K562 (cell line): Measurements from ENCODE around the gene MAMDC2. TPM values are rescaled to one million over a fixed set of nuclear protein-coding genes. Genes with fewer than 3 reads are reported as not detected.

Experiments
- ATAC-seq: fragments of 200-7000 bp; cut with Tn5 transposase; 3 replicates; pipeline ENCODE4 v1.9.1; 2020; ENCODE audit warnings: moderate library complexity
- BruUV-seq: library from RNA; stranded (reverse); fragments of 400-500 nt; replicated peaks from 2 replicates; lab custom pipeline; 2021; lab: Mats Ljungman, UMichigan
- CTCF ChIA-PET: fragments of 300-600 bp; formaldehyde crosslinking; extraction: SDS; loops from one replicate; lab custom pipeline; 2021; ENCODE audit warnings: low intra/inter-chr PET ratio; lab: Yijun Ruan, JAX
- POLR2A ChIA-PET: fragments of 300-600, 350-650 bp; sonication (Branson Sonifier 250); formaldehyde crosslinking; extraction: SDS; loops from one replicate; lab custom pipeline; 2021; ENCODE audit warnings: antibody characterized with exemption, inconsistent platforms; lab: Yijun Ruan, JAX
- DNase-seq, 4 experiments: peaks; one replicate each; pipeline versions ENCODE4 v3.0.0 to v3.0.0-alpha.2; 2011 to 2018; ENCODE audit warnings: low spot score in 3 of 4, mixed read lengths in 3 of 4; ENCODE audit errors: extremely low read depth in 1 of 4
- FAIRE-seq: peaks from 2 replicates; lab custom pipeline; 2011; peaks lifted over from hg19 to GRCh38; lab: Jason Lieb, UNC
- H2AFZ ChIP-seq: 2 replicates; pipeline ENCODE4 v1.6.0; 2011; ENCODE audit warnings: low read depth, low read length, control low read depth, inconsistent platforms
- H3K27ac ChIP-seq: fragments of 200-600 bp; 3 replicates; pipeline ENCODE4 v1.8.0; 2011; ENCODE audit warnings: low read depth, mild to moderate bottlenecking, control low read depth, inconsistent platforms, low read length, moderate library complexity, mixed read lengths; ENCODE audit errors: extremely low read depth
- H3K27me3 ChIP-seq, 2 experiments: fragments of 300-600 bp in 1 of 2; 2 replicates in 1 of 2; 3 replicates in 1 of 2; pipeline versions ENCODE4 v1.6.0 to v1.8.0; 2011; ENCODE audit warnings: inconsistent platforms in 2 of 2, low read length in 2 of 2, mild to moderate bottlenecking in 1 of 2, mixed read lengths in 1 of 2, moderate library complexity in 1 of 2; ENCODE audit not compliant: control insufficient read depth in 2 of 2, insufficient read depth in 2 of 2
- H3K36me3 ChIP-seq: fragments of 300-600 bp; 3 replicates; pipeline ENCODE4 v1.8.0; 2011; ENCODE audit warnings: mild to moderate bottlenecking, low read length, inconsistent platforms; ENCODE audit not compliant: control insufficient read depth, insufficient read depth
- H3K4me1 ChIP-seq, 2 experiments: fragments of 200-600 bp in 1 of 2; replicated peaks in 1 of 2; 2 replicates in 1 of 2; 3 replicates in 1 of 2; pipeline versions ENCODE4 v1.5.1 to v1.8.0; 2011; ENCODE audit warnings: inconsistent platforms in 2 of 2, low read length in 2 of 2, mild to moderate bottlenecking in 1 of 2, mixed read lengths in 1 of 2, moderate library complexity in 1 of 2; ENCODE audit not compliant: control insufficient read depth in 2 of 2, insufficient read depth in 2 of 2
- H3K4me2 ChIP-seq: 2 replicates; pipeline ENCODE4 v1.6.1; 2011; ENCODE audit warnings: low read length, control low read depth, inconsistent platforms, mixed read lengths; ENCODE audit not compliant: insufficient read depth
- H3K4me3 ChIP-seq: fragments of 200-600 bp; sonication (generic), shearing (Covaris generic); 2 replicates; pipeline ENCODE4 v1.5.1; 2016; ENCODE audit warnings: control low read depth, inconsistent platforms
- H3K79me2 ChIP-seq: fragments of 200-600 bp; 3 replicates; pipeline ENCODE4 v1.8.0; 2011; ENCODE audit warnings: low read length, inconsistent platforms; ENCODE audit not compliant: control insufficient read depth, insufficient read depth
- H3K9ac ChIP-seq, 2 experiments: 2 replicates each; pipeline versions ENCODE4 v1.6.0 to v1.6.1; 2011; ENCODE audit warnings: low read depth in 2 of 2, low read length in 2 of 2, control low read depth in 1 of 2, inconsistent platforms in 1 of 2, mild to moderate bottlenecking in 1 of 2, mixed read lengths in 1 of 2; ENCODE audit not compliant: insufficient read depth in 1 of 2
- H3K9me1 ChIP-seq: one replicate; pipeline ENCODE4 v1.6.0; 2011; ENCODE audit warnings: inconsistent platforms, mild to moderate bottlenecking, low read length, moderate library complexity; ENCODE audit not compliant: control insufficient read depth, insufficient read depth
- H3K9me3 ChIP-seq: replicated peaks from 2 replicates; pipeline ENCODE4 v1.5.1; 2011; ENCODE audit warnings: low read depth, low read length, inconsistent platforms; ENCODE audit not compliant: control insufficient read depth, insufficient read depth
- H4K20me1 ChIP-seq: replicated peaks from 2 replicates; pipeline ENCODE4 v1.6.1; 2011; ENCODE audit warnings: low read length, inconsistent platforms, mixed read lengths; ENCODE audit not compliant: control insufficient read depth, insufficient read depth
- HMG20A ChIP-seq: fragments of 450-650 bp; formaldehyde crosslinking; conservative IDR thresholded peaks from 2 replicates; pipeline ENCODE4 v1.4.0; 2020; ENCODE audit warnings: mild to moderate bottlenecking, mixed read lengths
- KAT8 ChIP-seq: fragments of 450-650 bp; IDR thresholded peaks from 2 replicates; pipeline ENCODE4 v1.6.1; 2016; ENCODE audit warnings: low read depth, mild to moderate bottlenecking
- RAD21 ChIP-seq, 2 experiments: fragments of 250-450 bp in 1 of 2; fragments of 450-650 bp in 1 of 2; sonication (Bioruptor Pico) in 1 of 2; formaldehyde crosslinking in 1 of 2; IDR thresholded peaks in 1 of 2; conservative IDR thresholded peaks in 1 of 2; 2 replicates each; pipeline versions ENCODE4 v1.4.0 to v1.8.0; 2020 to 2022; ENCODE audit warnings: mild to moderate bottlenecking in 2 of 2, moderate library complexity in 1 of 2
- SNIP1 ChIP-seq: fragments of 450-650 bp; IDR thresholded peaks from 2 replicates; pipeline ENCODE4 v1.7.1; 2017; ENCODE audit warnings: low read depth, mild to moderate bottlenecking
- WGBS: fragments of 100-300 bp; shearing (Covaris generic); methylation state at CpG from one replicate; pipeline ENCODE4 v1.1.6; 2016; ENCODE audit warnings: low coverage, mixed read lengths; ENCODE audit not compliant: insufficient coverage; ENCODE audit errors: missing lambda C conversion rate; 5-methylcytosine and 5-hydroxymethylcytosine counted together
- in situ Hi-C: fragments of 300-500 bp; cut with MboI; formaldehyde crosslinking; loops from 4 replicates; pipeline ENCODE4 v1.15.0; 2018; ENCODE audit warnings: inconsistent platforms, mixed read lengths
- intact Hi-C: fragments of 100-400 bp; cut with micrococcal nuclease; formaldehyde crosslinking; loops from 2 replicates; pipeline ENCODE4 v1.14.2; 2022
- polyA plus RNA-seq, 8 experiments: library from polyadenylated mRNA; depleted of rRNA in 4 of 8; stranded (reverse) in 5 of 8; unstranded in 3 of 8; fragments of >200 nt; fragmentation: Nextera tagmentation in 2 of 8; fragmentation: Illumina TruSeq in 1 of 8; extraction: Ambion mirVana in 2 of 8; extraction: Trizol in 1 of 8; gene quantifications; 2 replicates each; pipeline versions ENCODE4 v1.2.1 to v1.2.3, GENCODE V29; 2011 to 2014; ENCODE audit warnings: inconsistent platforms in 1 of 8, missing spikeins in 1 of 8
- total RNA-seq, 7 experiments: library from RNA; depleted of rRNA in 6 of 7; stranded (reverse); fragments of >200 nt in 6 of 7; fragmentation: Illumina TruSeq in 2 of 7; extraction: Trizol in 2 of 7; gene quantifications; 2 replicates each; pipeline versions ENCODE4 v1.2.1 to v1.2.3, GENCODE V29; 2011 to 2021; ENCODE audit warnings: low replicate concordance in 1 of 7
- TF ChIP-seq, protein P1 (sequence below): fragments of 250-450 bp; sonication (Bioruptor Pico); IDR thresholded peaks from 2 replicates; pipeline ENCODE4 v1.8.0; 2022; ENCODE audit warnings: moderate library complexity, mild to moderate bottlenecking, inconsistent platforms

Gene MAMDC2
- total and polyA plus RNA-seq, 9 of the 15 experiments (the other 6 are each of a cell fraction or from before 2014, with no cell fraction given) = 0.01 to 0.03 TPM; not detected in 7

DNA sequence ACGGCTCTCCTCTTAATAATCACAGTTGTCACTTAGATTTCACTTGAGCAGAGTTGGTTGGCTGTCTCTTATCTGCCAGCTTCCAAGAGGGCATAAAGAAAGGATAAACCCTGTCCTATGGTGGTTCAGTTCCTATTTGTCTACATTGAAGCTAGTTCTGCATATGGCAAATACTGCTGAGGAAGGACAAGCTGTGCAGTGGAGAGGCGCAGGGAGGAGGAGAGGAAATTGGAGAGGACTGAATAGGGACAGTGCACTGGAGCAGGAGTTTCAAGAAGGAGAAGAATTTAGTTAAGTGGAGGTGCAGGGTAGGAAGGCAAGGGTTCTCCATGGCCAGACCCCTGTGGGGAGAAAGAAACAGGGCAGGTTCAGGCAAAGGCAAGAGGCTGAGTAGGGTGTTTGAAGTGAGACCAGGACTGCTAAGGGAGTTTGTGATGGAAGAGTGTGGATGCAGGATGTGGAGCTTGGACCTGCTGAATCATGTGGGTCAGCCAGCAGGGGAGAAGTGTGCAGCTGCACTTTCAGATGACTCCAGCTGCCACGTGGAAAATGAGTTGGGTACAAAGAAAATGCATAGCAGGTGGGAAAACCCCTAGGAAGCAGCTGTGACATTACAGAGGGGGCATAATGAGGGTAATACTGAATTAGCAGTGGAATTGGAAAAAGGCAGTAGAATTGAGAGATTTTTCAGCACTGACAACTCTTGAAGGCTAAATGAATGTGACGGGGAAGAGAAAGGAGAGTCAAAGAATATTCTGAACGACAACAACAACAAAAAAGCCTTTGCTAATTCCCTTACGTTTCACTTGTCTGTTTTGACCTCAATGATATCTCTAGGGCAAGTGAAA is 66.8 kb downstream of the MAMDC2 start:
- FAIRE-seq = no peak
- ATAC-seq = no peak
- Histone ChIP-seq H3K27me3 (no peaks in the 10 kb centered on the region), H2AFZ (no peak overlapping the region), H3K4me2 (no peak overlapping the region), H3K9me3 (no peaks in the 10 kb centered on the region), H3K4me3 (no peak overlapping the region), H3K4me1 (no peaks in the 10 kb centered on the region), H3K36me3 (no peaks in the 10 kb centered on the region), H3K79me2 (no peaks in the 10 kb centered on the region), H3K9me1 (no peaks in the 10 kb centered on the region), H4K20me1 (no peaks in the 10 kb centered on the region), H3K27ac (no peak overlapping the region), H3K9ac (no peak overlapping the region)
- 1% methylated on average over 6 of the region's 6 CpGs for WGBS
- no TSS peak for BruUV-seq
- TF ChIP-seq, protein P1, sequence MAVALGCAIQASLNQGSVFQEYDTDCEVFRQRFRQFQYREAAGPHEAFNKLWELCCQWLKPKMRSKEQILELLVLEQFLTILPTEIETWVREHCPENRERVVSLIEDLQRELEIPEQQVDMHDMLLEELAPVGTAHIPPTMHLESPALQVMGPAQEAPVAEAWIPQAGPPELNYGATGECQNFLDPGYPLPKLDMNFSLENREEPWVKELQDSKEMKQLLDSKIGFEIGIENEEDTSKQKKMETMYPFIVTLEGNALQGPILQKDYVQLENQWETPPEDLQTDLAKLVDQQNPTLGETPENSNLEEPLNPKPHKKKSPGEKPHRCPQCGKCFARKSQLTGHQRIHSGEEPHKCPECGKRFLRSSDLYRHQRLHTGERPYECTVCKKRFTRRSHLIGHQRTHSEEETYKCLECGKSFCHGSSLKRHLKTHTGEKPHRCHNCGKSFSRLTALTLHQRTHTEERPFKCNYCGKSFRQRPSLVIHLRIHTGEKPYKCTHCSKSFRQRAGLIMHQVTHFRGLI (CRISPR knock-in tag) = no peak
- TF ChIP-seq SNIP1 (no peak), HMG20A (CRISPR knock-in tag) (no peak), RAD21 (CRISPR knock-in tag; conservative IDR thresholded peaks at IDR 0.05 in 1 of 2, IDR thresholded peaks at IDR 0.05 in 1 of 2) (no peak), KAT8 (no peak)
- intact Hi-C loops = loop anchor here (2.0 kb wide), 1 partner anchor 138 kb away; no protein-coding TSS in a partner anchor
- in situ Hi-C loops = loop anchor here (10.0 to 25.0 kb wide), 2 partner anchors 136 to 673 kb away; no protein-coding TSS in a partner anchor
- POLR2A ChIA-PET = interaction anchor here (0.5 to 0.7 kb wide), 2 partner anchors 26 to 119 kb away, joined by 3 read pairs; no protein-coding TSS in a partner anchor
- CTCF ChIA-PET = interaction anchor here (0.7 to 1.2 kb wide), 2 partner anchors 138 to 1659 kb away, joined by 3 to 4 read pairs; no protein-coding TSS in a partner anchor
- no peak for DNase-seq
